Lower leg skin (tissue), 3 donors: ENCODE data around the gene SMS.

Experiments used
- CTCF ChIP-seq, 3 donors: fragments of 450-650 bp; IDR thresholded peaks; one replicate each; pipeline ENCODE4 v1.5.1; 2016; ENCODE audit warnings: antibody characterized with exemption in 3 of 3, mild to moderate bottlenecking in 3 of 3, moderate library complexity in 2 of 3
- POLR2A ChIP-seq, 2 donors: fragments of 450-650 bp; IDR thresholded peaks; one replicate each; pipeline ENCODE4 v1.6.1; 2016 to 2017; ENCODE audit warnings: antibody characterized with exemption in 2 of 2, mild to moderate bottlenecking in 1 of 2, moderate library complexity in 1 of 2

- TF ChIP-seq CTCF (IDR thresholded peaks at IDR 0.05): no peak
- no peak for TF ChIP-seq POLR2A (IDR thresholded peaks at IDR 0.05)
Observed at GRCh38 chrX:21943460-21944135, 3.1 kb downstream of the SMS start.
